Tibial nerve (tissue), 4 donors: Measurements from ENCODE around the gene WASHC2A.
"Not testable (repeated sequence)": the region's sequence is repeated elsewhere in the genome, so short reads cannot be mapped to it uniquely, and the experiment has no call there.

Experiments
- CTCF ChIP-seq, 5 experiments: fragments of 200-600 bp in 3 of 5; fragments of 450-650 bp in 2 of 5; sonication (generic) in 3 of 5; IDR thresholded peaks; one replicate each; pipeline ENCODE4 v1.5.1; 2016 to 2019; ENCODE audit warnings: antibody characterized with exemption in 5 of 5, mild to moderate bottlenecking in 3 of 5, moderate library complexity in 2 of 5
- EP300 ChIP-seq, 2 donors: sonication (generic); formaldehyde crosslinking; IDR thresholded peaks; one replicate each; pipeline ENCODE4 v1.6.1; 2017; ENCODE audit warnings: antibody characterized with exemption in 2 of 2, mild to moderate bottlenecking in 1 of 2
- POLR2A ChIP-seq, 2 donors: fragments of 450-650 bp; IDR thresholded peaks; one replicate each; pipeline ENCODE4 v1.6.1; 2017; ENCODE audit warnings: antibody characterized with exemption in 2 of 2, mild to moderate bottlenecking in 2 of 2, moderate library complexity in 2 of 2

- not testable (repeated sequence) for TF ChIP-seq POLR2A, CTCF, EP300 (IDR thresholded peaks at IDR 0.05)
Observed at GRCh38 chr10:50159856-50160255, 92.1 kb downstream of the WASHC2A start.
